Tibial artery (tissue), 4 donors: ENCODE results near the gene NFATC1.

Experiments used
- DNase-seq, 2 donors: peaks; one replicate each; pipeline ENCODE4 v3.0.0-alpha.2; 2019
- H3K27ac ChIP-seq, 2 donors: fragments of 200-600 bp; sonication (generic) in 1 of 2; 1 replicate in 1 of 2; 2 replicates in 1 of 2; pipeline ENCODE4 v1.5.1; 2018 to 2019; ENCODE audit warnings: mild to moderate bottlenecking in 1 of 2
- H3K27me3 ChIP-seq, 2 donors: fragments of 200-600 bp; sonication (generic) in 1 of 2; one replicate each; pipeline versions ENCODE4 v1.5.1 to v1.6.0; 2016 to 2019
- H3K36me3 ChIP-seq, 3 donors: fragments of 200-600 bp; sonication (generic) in 2 of 3; one replicate each; pipeline ENCODE4 v1.5.1; 2016 to 2019; ENCODE audit warnings: mild to moderate bottlenecking in 2 of 3
- H3K4me1 ChIP-seq, 4 donors: fragments of 200-600 bp; sonication (generic) in 2 of 4; 1 replicate in 3 of 4; 2 replicates in 1 of 4; pipeline ENCODE4 v1.5.1; 2016 to 2019
- H3K4me3 ChIP-seq, 2 donors: fragments of 200-600 bp; sonication (generic) in 1 of 2; 1 replicate in 1 of 2; 2 replicates in 1 of 2; pipeline ENCODE4 v1.5.1; 2018 to 2019; ENCODE audit warnings: mild to moderate bottlenecking in 2 of 2
- H3K9me3 ChIP-seq, 3 donors: fragments of 200-600 bp; sonication (generic) in 1 of 3; one replicate each; pipeline ENCODE4 v1.5.1; 2016 to 2019
- intact Hi-C: fragments of 100-400 bp; cut with DNase I; formaldehyde crosslinking; loops from one replicate; pipeline ENCODE4 v1.15.0; 2023; ENCODE audit warnings: low total_unique reads
- TF ChIP-seq, protein P1 (sequence below), 2 experiments: fragments of 200-600 bp in 1 of 2; fragments of 450-650 bp in 1 of 2; IDR thresholded peaks; one replicate each; pipeline ENCODE4 v1.5.1; 2017 to 2019; ENCODE audit warnings: antibody characterized with exemption in 2 of 2, mild to moderate bottlenecking in 1 of 2, moderate library complexity in 1 of 2

NFATC1 gene

DNA sequence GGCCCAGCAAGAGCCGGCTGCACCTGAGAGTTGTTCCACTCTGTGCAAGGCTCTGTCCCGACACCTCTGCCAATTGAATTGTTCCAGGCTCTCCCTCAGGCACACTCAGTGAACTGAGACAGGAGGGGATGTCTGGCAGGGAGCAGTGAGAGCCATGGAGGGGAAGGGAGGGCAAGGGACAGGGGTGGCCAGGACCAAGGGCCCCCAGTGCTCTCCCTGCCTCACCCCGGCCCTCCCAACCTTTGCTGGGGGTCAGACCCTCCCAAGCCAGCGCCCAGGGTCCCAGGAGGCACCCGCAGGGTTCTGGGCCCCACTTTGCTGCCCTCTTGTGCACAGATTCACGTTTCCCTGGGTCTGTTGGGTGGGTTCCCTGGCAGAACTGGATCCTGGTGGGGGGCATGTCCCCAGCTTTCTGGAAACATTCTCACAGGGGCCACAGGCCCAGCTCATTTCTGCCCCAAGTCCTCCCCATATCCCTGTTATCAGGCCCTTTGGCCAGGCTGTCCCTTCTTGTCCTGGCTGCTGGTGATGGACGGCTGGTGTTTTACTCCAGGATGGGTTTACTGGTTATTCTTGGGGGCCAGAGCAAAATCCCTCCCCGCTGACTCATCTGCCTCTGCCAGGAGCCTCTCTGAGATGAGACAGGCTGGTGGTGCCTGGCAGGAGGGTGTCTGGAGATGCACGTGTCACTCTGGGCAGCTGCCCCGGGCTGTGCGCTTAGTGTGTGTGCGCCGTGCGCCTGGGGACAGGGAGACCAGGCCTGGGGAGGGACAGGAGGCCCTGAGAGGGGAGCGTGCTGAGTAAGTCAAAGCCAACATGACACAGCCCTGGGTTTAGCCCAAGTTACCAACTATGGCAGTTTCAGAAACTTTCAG, 147.4 kb downstream of the NFATC1 start:
- H3K4me3 ChIP-seq, result no peak overlapping the region
- no peaks in the 10 kb centered on the region for H3K4me1 ChIP-seq
- peaks cover 0 to 16% of the 10 kb centered on the region in 2 donors for H3K27me3 ChIP-seq
- TF ChIP-seq, protein P1, sequence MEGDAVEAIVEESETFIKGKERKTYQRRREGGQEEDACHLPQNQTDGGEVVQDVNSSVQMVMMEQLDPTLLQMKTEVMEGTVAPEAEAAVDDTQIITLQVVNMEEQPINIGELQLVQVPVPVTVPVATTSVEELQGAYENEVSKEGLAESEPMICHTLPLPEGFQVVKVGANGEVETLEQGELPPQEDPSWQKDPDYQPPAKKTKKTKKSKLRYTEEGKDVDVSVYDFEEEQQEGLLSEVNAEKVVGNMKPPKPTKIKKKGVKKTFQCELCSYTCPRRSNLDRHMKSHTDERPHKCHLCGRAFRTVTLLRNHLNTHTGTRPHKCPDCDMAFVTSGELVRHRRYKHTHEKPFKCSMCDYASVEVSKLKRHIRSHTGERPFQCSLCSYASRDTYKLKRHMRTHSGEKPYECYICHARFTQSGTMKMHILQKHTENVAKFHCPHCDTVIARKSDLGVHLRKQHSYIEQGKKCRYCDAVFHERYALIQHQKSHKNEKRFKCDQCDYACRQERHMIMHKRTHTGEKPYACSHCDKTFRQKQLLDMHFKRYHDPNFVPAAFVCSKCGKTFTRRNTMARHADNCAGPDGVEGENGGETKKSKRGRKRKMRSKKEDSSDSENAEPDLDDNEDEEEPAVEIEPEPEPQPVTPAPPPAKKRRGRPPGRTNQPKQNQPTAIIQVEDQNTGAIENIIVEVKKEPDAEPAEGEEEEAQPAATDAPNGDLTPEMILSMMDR (IDR thresholded peaks at IDR 0.05), result no peak
- intact Hi-C loops, result no loop called here
- no peak overlapping the region for H3K27ac ChIP-seq
- no peaks in the 10 kb centered on the region for H3K9me3 ChIP-seq
- DNase-seq, result no peak
- no peaks in the 10 kb centered on the region for H3K36me3 ChIP-seq

DNA sequence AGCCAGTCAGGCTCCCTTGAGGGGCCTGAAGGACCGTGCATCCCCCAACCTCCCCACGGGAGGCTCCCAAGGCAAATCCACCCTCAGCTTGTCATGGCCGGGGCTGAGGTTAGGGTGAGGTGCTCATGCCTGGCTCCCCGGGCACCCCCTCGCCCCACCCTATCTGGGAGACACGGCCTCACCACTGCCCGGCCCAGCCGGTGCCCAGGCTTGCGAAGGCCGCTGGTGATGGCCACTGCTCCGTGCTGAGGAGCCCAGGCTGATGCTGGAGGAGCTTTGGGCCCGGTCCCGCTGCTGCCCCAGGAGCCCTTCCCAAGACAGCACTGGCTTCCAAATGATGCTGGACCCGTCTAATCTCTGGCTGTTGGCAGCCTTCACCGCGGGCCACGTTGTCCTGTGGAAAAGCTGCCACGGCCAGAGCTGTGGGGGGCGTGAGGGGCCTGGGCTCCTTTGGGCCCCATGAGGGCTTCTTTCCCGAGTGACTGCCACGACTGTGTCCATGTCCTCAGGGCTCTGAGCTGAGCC, 148.2 kb downstream of the NFATC1 start:
- H3K36me3 ChIP-seq, result no peaks in the 10 kb centered on the region
- intact Hi-C loops, result no loop called here
- no peaks in the 10 kb centered on the region for H3K9me3 ChIP-seq
- no peak overlapping the region for H3K4me3 ChIP-seq
- H3K4me1 ChIP-seq, result no peaks in the 10 kb centered on the region
- peaks cover 0 to 24% of the 10 kb centered on the region in 2 donors for H3K27me3 ChIP-seq
- DNase-seq, result peak; percentile 17 to 62
- TF ChIP-seq, protein P1 (IDR thresholded peaks at IDR 0.05), result no peak
- no peak overlapping the region for H3K27ac ChIP-seq

DNA sequence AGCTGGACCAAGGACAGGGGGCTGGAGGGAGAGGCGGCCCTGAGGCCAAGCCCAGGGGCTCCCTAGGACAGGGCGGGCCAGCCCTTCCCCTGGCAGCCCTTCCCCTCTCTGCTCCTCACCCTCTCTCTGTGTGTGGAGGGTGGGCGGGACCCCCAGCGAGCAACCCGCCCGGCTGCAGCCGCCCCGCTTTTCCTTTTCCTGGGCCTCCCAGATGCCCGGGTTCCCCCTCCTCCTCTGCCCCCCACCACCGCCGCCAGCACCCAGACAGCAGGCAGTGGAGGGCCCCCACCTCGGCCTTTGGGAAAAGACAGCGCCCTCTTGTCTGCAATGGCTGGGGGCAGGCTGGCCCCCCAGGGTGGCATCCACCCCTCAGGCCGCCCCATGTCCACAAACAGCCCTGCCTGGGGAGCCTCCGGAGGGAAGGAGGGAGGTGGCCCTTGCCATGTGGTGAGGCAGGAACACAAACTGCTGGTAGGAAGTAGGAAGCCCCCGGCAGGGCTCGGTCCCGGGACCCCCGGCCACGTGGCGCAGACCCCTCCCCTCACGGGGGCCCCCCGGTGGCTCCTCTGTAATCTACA, 148.7 kb downstream of the NFATC1 start:
- Histone ChIP-seq H3K27ac (no peak overlapping the region), H3K9me3 (no peaks in the 10 kb centered on the region), H3K36me3 (no peaks in the 10 kb centered on the region), H3K4me1 (no peaks in the 10 kb centered on the region), H3K27me3 (peaks cover 0 to 29% of the 10 kb centered on the region in 2 donors), H3K4me3 (no peak overlapping the region)
- intact Hi-C loops, result no loop called here
- TF ChIP-seq, protein P1 (IDR thresholded peaks at IDR 0.05), result no peak
- peak in 1 of 2 donors; percentile 59 for DNase-seq

DNA sequence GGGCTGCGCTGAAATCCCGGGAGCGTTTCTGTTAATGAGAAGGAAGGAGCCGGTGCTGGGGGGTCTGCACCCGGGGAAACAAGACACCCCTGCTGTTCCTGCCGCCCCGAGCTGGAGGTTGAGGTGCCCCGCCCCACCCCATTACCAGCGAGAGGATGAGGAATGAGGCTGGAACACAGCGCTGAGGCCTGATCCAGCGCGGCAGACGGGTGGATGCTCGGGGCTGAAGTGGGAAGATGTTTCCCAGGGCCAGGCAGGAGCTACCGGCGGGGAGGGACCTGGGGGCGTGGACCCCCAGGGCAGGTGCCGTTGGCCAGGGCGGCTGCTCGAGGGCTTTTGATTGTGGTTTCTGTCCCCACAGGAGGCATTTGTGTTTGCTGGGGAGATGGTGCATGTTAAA, 149.5 kb downstream of the NFATC1 start:
- TF ChIP-seq, protein P1 (IDR thresholded peaks at IDR 0.05), result no peak
- DNase-seq, result peak in 1 of 2 donors; percentile 57
- intact Hi-C loops, result no loop called here
- Histone ChIP-seq H3K4me1 (no peaks in the 10 kb centered on the region), H3K27ac (no peak overlapping the region), H3K4me3 (no peak overlapping the region), H3K27me3 (peaks cover 0 to 32% of the 10 kb centered on the region in 2 donors), H3K36me3 (no peaks in the 10 kb centered on the region), H3K9me3 (no peaks in the 10 kb centered on the region)

DNA sequence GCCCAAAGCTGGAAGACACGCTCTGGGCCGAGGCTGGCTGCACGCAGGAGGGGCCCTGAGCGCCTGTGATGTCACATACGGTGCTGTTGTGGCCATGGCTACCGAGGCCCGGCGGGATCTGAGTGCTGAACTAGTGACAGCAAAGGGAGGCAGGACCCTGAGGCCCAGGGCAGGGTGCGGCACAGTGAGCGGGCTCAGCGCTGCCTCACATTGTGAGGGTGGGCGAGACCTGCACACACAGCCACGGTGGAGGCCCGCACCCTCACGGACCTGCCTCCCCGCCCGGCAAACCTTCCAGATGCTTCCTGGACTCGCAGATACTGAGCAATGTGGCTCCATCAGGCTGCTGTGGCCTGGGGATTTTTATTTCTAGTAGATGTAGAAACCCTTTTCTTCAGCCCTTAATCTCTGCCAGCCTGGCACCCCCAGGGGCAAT, 150.0 kb downstream of the NFATC1 start:
- TF ChIP-seq, protein P1 (IDR thresholded peaks at IDR 0.05), result no peak
- H3K4me3 ChIP-seq, result no peak overlapping the region
- no peaks in the 10 kb centered on the region for H3K9me3 ChIP-seq
- intact Hi-C loops, result no loop called here
- no peaks in the 10 kb centered on the region for H3K36me3 ChIP-seq
- peak in 1 of 2 donors; percentile 13 for DNase-seq
- no peaks in the 10 kb centered on the region for H3K4me1 ChIP-seq
- no peak overlapping the region for H3K27ac ChIP-seq
- H3K27me3 ChIP-seq, result peaks cover 0 to 32% of the 10 kb centered on the region in 2 donors
